Hepatocyte (in vitro differentiated cells): ENCODE data around the gene RPS6KA4. TPM values are rescaled to one million over a fixed set of nuclear protein-coding genes. Genes with fewer than 3 reads are reported as not detected.
A peak's percentile ranks its signal among the peaks of the same experiment; 100 is the strongest.

Source experiments
- DNase-seq: peaks from one replicate; pipeline ENCODE4 v3.0.0-alpha.2; 2016; ENCODE audit warnings: low spot score
- H2AFZ ChIP-seq: fragments of 200-600 bp; sonication (generic); 2 replicates; pipeline ENCODE4 v1.6.0; 2016; ENCODE audit warnings: antibody characterized with exemption, mild to moderate bottlenecking
- H3K27ac ChIP-seq: fragments of 200-600 bp; sonication (generic); 2 replicates; pipeline ENCODE4 v1.5.1; 2016; ENCODE audit warnings: mild to moderate bottlenecking
- H3K27me3 ChIP-seq: fragments of 200-600 bp; sonication (generic); 2 replicates; pipeline ENCODE4 v1.6.1; 2016
- H3K36me3 ChIP-seq: fragments of 200-600 bp; sonication (generic); replicated peaks from 2 replicates; pipeline ENCODE4 v1.5.1; 2016; ENCODE audit warnings: low read depth; ENCODE audit not compliant: insufficient read depth
- H3K4me1 ChIP-seq: fragments of 200-600 bp; sonication (generic); 2 replicates; pipeline ENCODE4 v1.5.1; 2016; ENCODE audit warnings: mild to moderate bottlenecking, moderate library complexity; ENCODE audit not compliant: insufficient read depth
- H3K4me2 ChIP-seq: fragments of 200-600 bp; sonication (generic); 2 replicates; pipeline ENCODE4 v1.6.0; 2016
- H3K4me3 ChIP-seq: fragments of 200-600 bp; sonication (generic); 2 replicates; pipeline ENCODE4 v1.5.1; 2016; ENCODE audit warnings: mild to moderate bottlenecking
- H3K79me2 ChIP-seq: fragments of 200-600 bp; sonication (generic); 2 replicates; pipeline ENCODE4 v1.6.0; 2017; ENCODE audit warnings: mild to moderate bottlenecking
- H3K9me2 ChIP-seq: fragments of 200-600 bp; sonication (generic); replicated peaks from 2 replicates; pipeline ENCODE4 v1.6.0; 2017; ENCODE audit warnings: mild to moderate bottlenecking; ENCODE audit not compliant: insufficient read depth
- H3K9me3 ChIP-seq: fragments of 200-600 bp; sonication (generic); 2 replicates; pipeline ENCODE4 v1.5.1; 2016; ENCODE audit warnings: low read depth, mild to moderate bottlenecking
- H4K20me1 ChIP-seq: fragments of 200-600 bp; sonication (generic); 2 replicates; pipeline ENCODE4 v1.6.0; 2016; ENCODE audit warnings: mild to moderate bottlenecking; ENCODE audit not compliant: insufficient read depth, poor library complexity, severe bottlenecking
- CTCF ChIP-seq: fragments of 200-600 bp; sonication (generic); IDR thresholded peaks from 2 replicates; pipeline ENCODE4 v1.5.1; 2016; ENCODE audit warnings: antibody characterized with exemption, mild to moderate bottlenecking; ENCODE audit not compliant: poor library complexity
- EZH2 ChIP-seq: fragments of 200-600 bp; sonication (generic); IDR thresholded peaks from 2 replicates; pipeline ENCODE4 v1.6.1; 2016; ENCODE audit warnings: antibody characterized with exemption, mild to moderate bottlenecking, borderline replicate concordance
- EZH2phosphoT487 ChIP-seq: fragments of 200-600 bp; sonication (generic); IDR thresholded peaks from one replicate; pipeline ENCODE4 v1.6.1; 2018; ENCODE audit warnings: antibody characterized with exemption, mild to moderate bottlenecking, low read depth, moderate library complexity; ENCODE audit not compliant: unreplicated experiment, severe bottlenecking
- WGBS: methylation state at CpG from one replicate; pipeline ENCODE4 v1.1.6; 2016; ENCODE audit warnings: low lambda C conversion rate; ENCODE audit errors: missing lambda C conversion rate; 5-methylcytosine and 5-hydroxymethylcytosine counted together
- polyA plus RNA-seq: library from polyadenylated mRNA; unstranded; fragments of >200 nt; fragmentation: Nextera tagmentation; extraction: Ambion mirVana; gene quantifications from 2 replicates; pipeline ENCODE4 v1.2.1, GENCODE V29; 2016
- total RNA-seq: library from RNA; depleted of rRNA; stranded (reverse); fragments of >200 nt; gene quantifications from 2 replicates; pipeline ENCODE4 v1.2.3, GENCODE V29; 2014

The RPS6KA4 gene
- total and polyA plus RNA-seq, 2 experiments from 2014 or later = 35.9 to 44.0 TPM

- H3K79me2 ChIP-seq = no peaks in the 10 kb centered on the region
- no peaks in the 10 kb centered on the region for H3K9me3 ChIP-seq
- H3K4me1 ChIP-seq = no peaks in the 10 kb centered on the region
- no peak overlapping the region for H3K4me2 ChIP-seq
- no peak overlapping the region for H3K4me3 ChIP-seq
- over 99% methylated on average over 57 of the region's 82 CpGs for WGBS
- DNase-seq = peak; percentile 4
- H3K9me2 ChIP-seq = no peaks in the 10 kb centered on the region
- no peaks in the 10 kb centered on the region for H4K20me1 ChIP-seq
- no peaks in the 10 kb centered on the region for H3K27me3 ChIP-seq
- H3K27ac ChIP-seq = no peak overlapping the region
- TF ChIP-seq CTCF (no peak), EZH2phosphoT487 (no peak), EZH2 (no peak)
- H2AFZ ChIP-seq = no peak overlapping the region
- H3K36me3 ChIP-seq = no peaks in the 10 kb centered on the region
These were observed 10.8 kb downstream of the RPS6KA4 start for GRCh38 chr11:64369440-64370421.

- Histone ChIP-seq H3K9me3 (no peaks in the 10 kb centered on the region), H3K79me2 (no peaks in the 10 kb centered on the region), H3K9me2 (no peaks in the 10 kb centered on the region), H4K20me1 (no peaks in the 10 kb centered on the region), H3K4me2 (no peak overlapping the region), H3K4me1 (no peaks in the 10 kb centered on the region), H3K27me3 (no peaks in the 10 kb centered on the region), H3K36me3 (no peaks in the 10 kb centered on the region), H3K27ac (no peak overlapping the region), H3K4me3 (no peak overlapping the region), H2AFZ (no peak overlapping the region)
- TF ChIP-seq EZH2 = no peak
- TF ChIP-seq CTCF = no peak
- no peak for TF ChIP-seq EZH2phosphoT487
- DNase-seq = no peak
- WGBS = 92% methylated on average over 7 of the region's 22 CpGs
These were observed 12.2 kb downstream of the RPS6KA4 start for GRCh38 chr11:64371201-64371600.

- 96% methylated on average over 6 of the region's 6 CpGs for WGBS
- no peak for DNase-seq
- Histone ChIP-seq H3K79me2 (no peaks in the 10 kb centered on the region), H3K4me1 (no peaks in the 10 kb centered on the region), H3K27me3 (no peaks in the 10 kb centered on the region), H3K9me3 (no peaks in the 10 kb centered on the region), H3K36me3 (no peaks in the 10 kb centered on the region), H4K20me1 (no peaks in the 10 kb centered on the region), H3K4me3 (no peak overlapping the region), H3K4me2 (no peak overlapping the region), H3K9me2 (no peaks in the 10 kb centered on the region), H3K27ac (no peak overlapping the region), H2AFZ (no peak overlapping the region)
- TF ChIP-seq EZH2phosphoT487 (no peak), CTCF (no peak), EZH2 (no peak)
These were observed 13.1 kb downstream of the RPS6KA4 start for GRCh38 chr11:64372021-64372420.
